Activated T-cell treated with anti-CD3 and anti-CD28 coated beads, Interleukin-2, amount 50 U/mL, for 1 hour (primary cell): ENCODE measurements around the gene TLCD3A.
"Not testable (repeated sequence)": the region's sequence is repeated elsewhere in the genome, so short reads cannot be mapped to it uniquely, and the experiment has no call there.

ENCODE experiments used
- DNase-seq: peaks from one replicate; pipeline ENCODE4 v3.0.0-alpha.2; 2020

The TLCD3A gene

GRCh38 chr17:789931-790873, 57.8 kb downstream of the TLCD3A start:
- not testable (repeated sequence) for DNase-seq

- DNase-seq = not testable (repeated sequence)
Observed at GRCh38 chr17:790874-791247, 58.5 kb downstream of the TLCD3A start.

GRCh38 chr17:791829-792228, 59.4 kb downstream of the TLCD3A start:
- DNase-seq = no peak

- DNase-seq = no peak
Observed at GRCh38 chr17:792277-792676, 59.9 kb downstream of the TLCD3A start.
